Astrocyte of the cerebellum (primary cell): Measurements from ENCODE around the gene IL17RD.
A peak's percentile ranks its signal among the peaks of the same experiment; 100 is the strongest.

Experiments
- DNase-seq: peaks from one replicate; pipeline ENCODE4 v3.0.0-alpha.2; 2011; ENCODE audit warnings: low read depth
- H3K4me3 ChIP-seq: 2 replicates; pipeline ENCODE4 v1.5.1; 2011; ENCODE audit warnings: mild to moderate bottlenecking, low read depth, low read length, moderate library complexity
- in situ Hi-C: cut with HindIII; loops from 2 replicates; pipeline ENCODE4 v1.10.0; 2017; ENCODE audit warnings: low sequenced_read_pairs
- TF ChIP-seq, protein P1 (sequence below): IDR thresholded peaks from 2 replicates; pipeline ENCODE4 v1.5.1; 2012; ENCODE audit warnings: low read length, low read depth, moderate library complexity, mild to moderate bottlenecking; ENCODE audit errors: missing control alignments

Gene IL17RD

GRCh38 chr3:57068437-57069089, 96.6 kb downstream of the IL17RD start:
- TF ChIP-seq, protein P1, sequence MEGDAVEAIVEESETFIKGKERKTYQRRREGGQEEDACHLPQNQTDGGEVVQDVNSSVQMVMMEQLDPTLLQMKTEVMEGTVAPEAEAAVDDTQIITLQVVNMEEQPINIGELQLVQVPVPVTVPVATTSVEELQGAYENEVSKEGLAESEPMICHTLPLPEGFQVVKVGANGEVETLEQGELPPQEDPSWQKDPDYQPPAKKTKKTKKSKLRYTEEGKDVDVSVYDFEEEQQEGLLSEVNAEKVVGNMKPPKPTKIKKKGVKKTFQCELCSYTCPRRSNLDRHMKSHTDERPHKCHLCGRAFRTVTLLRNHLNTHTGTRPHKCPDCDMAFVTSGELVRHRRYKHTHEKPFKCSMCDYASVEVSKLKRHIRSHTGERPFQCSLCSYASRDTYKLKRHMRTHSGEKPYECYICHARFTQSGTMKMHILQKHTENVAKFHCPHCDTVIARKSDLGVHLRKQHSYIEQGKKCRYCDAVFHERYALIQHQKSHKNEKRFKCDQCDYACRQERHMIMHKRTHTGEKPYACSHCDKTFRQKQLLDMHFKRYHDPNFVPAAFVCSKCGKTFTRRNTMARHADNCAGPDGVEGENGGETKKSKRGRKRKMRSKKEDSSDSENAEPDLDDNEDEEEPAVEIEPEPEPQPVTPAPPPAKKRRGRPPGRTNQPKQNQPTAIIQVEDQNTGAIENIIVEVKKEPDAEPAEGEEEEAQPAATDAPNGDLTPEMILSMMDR: no peak
- peak; percentile 78 for DNase-seq
- in situ Hi-C loops: no loop called here
- H3K4me3 ChIP-seq: no peak overlapping the region

- no peak for DNase-seq
- TF ChIP-seq, protein P1: no peak
- in situ Hi-C loops: no loop called here
- H3K4me3 ChIP-seq: no peak overlapping the region
Measured at GRCh38 chr3:57066471-57066870, 98.7 kb downstream of the IL17RD start.

GRCh38 chr3:57065588-57065987, 99.6 kb downstream of the IL17RD start:
- TF ChIP-seq, protein P1: peak; percentile 30
- in situ Hi-C loops: no loop called here

GRCh38 chr3:57064572-57064971, 100.6 kb downstream of the IL17RD start:
- in situ Hi-C loops: no loop called here
- no peak overlapping the region for H3K4me3 ChIP-seq
- DNase-seq: no peak
- TF ChIP-seq, protein P1: no peak

More at GRCh38 chr3:57065588-57065987, 99.6 kb downstream of the IL17RD start:
- no peak overlapping the region for H3K4me3 ChIP-seq
- DNase-seq: peak; percentile 80

DNA sequence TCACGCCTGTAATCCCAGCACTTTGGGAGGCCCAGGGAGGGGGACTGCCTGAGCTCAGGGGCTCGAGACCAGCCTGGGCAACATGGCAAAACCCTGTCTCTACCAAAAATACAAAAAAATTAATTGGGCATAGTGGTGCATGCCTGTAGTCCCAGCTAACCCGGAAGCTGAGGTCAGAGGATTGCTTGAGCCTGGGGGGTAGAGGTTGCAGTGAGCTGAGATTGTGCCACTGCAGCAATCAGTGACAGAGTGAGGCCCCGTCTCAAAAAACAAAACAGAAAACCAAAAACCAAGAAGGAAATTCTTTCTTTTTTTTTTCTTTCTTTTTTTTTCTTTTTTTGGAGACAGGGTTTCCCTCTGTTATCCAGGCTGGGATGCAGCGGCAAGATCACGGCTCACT, 101.2 kb downstream of the IL17RD start:
- DNase-seq: no peak
- TF ChIP-seq, protein P1: no peak
- H3K4me3 ChIP-seq: no peak overlapping the region
- in situ Hi-C loops: no loop called here

- in situ Hi-C loops: no loop called here
- DNase-seq: no peak
- H3K4me3 ChIP-seq: no peak overlapping the region
Measured at GRCh38 chr3:57063032-57063431, 102.1 kb downstream of the IL17RD start.

More at GRCh38 chr3:57063032-57063431, 102.1 kb downstream of the IL17RD start:
- TF ChIP-seq, protein P1: no peak
